ENCODE data around the gene OR2T11. TPM values are rescaled to one million over a fixed set of nuclear protein-coding genes. Genes with fewer than 3 reads are reported as not detected.

OR2T11 gene
- total RNA-seq, 1 donor from 2014 or later = 4.3 TPM

- H3K9me3 Mint-ChIP-seq = no peaks in the 10 kb centered on the region
- H3K36me3 Mint-ChIP-seq (ENCODE audit: low read depth) = no peaks in the 10 kb centered on the region
- peaks cover 2% of the 10 kb centered on the region for H3K4me1 Mint-ChIP-seq
- TF ChIP-seq, protein P1, sequence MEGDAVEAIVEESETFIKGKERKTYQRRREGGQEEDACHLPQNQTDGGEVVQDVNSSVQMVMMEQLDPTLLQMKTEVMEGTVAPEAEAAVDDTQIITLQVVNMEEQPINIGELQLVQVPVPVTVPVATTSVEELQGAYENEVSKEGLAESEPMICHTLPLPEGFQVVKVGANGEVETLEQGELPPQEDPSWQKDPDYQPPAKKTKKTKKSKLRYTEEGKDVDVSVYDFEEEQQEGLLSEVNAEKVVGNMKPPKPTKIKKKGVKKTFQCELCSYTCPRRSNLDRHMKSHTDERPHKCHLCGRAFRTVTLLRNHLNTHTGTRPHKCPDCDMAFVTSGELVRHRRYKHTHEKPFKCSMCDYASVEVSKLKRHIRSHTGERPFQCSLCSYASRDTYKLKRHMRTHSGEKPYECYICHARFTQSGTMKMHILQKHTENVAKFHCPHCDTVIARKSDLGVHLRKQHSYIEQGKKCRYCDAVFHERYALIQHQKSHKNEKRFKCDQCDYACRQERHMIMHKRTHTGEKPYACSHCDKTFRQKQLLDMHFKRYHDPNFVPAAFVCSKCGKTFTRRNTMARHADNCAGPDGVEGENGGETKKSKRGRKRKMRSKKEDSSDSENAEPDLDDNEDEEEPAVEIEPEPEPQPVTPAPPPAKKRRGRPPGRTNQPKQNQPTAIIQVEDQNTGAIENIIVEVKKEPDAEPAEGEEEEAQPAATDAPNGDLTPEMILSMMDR (IDR thresholded peaks at IDR 0.05) = no peak
- ChIA-PET POLR2A (no interaction called here), CTCF (no interaction called here)
- intact Hi-C loops (cut with micrococcal nuclease) = no loop called here
- DNase-seq (no peak), ATAC-seq (ENCODE audit: low read depth) (no peak)
- H3K4me3 Mint-ChIP-seq = no peak within 1 kb of the TSS
- H3K27ac Mint-ChIP-seq = no peak within 1 kb of the TSS
- H3K27me3 Mint-ChIP-seq = no peaks in the 10 kb centered on the region
Observed at GRCh38 chr1:248597589-248597988, 37.3 kb downstream of the OR2T11 start, which contains the start of gene OR2T10. OR2T10 (minus strand) TSS chr1:248597700; CDS start chr1:248593768, 3,932 bp downstream.

DNA sequence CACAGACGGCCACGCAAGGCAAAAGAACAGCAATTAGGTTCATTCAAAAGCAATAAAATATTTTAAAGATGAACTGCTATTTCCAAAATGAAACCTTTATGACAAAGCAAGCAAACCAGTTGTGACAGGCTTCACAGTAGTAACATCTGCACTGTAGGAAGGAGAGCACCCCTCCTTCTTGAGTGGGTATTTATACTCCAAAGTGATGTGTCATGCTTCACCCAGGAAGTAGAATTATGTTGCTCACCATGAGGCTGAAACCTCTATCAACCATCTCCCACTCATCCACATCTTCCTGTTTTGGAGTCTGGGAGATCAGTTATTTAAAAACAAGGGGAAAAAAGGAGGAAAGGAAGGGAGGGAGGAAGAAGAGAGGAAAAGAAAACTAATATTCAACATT, 38.3 kb downstream of the OR2T11 start:
- TF ChIP-seq, protein P1 (IDR thresholded peaks at IDR 0.05) = no peak
- no peak overlapping the region for H3K4me3 Mint-ChIP-seq
- CTCF ChIA-PET = no interaction called here
- DNase-seq (no peak), ATAC-seq (ENCODE audit: low read depth) (no peak)
- no peaks in the 10 kb centered on the region for H3K27me3 Mint-ChIP-seq
- H3K36me3 Mint-ChIP-seq (ENCODE audit: low read depth) = no peaks in the 10 kb centered on the region
- intact Hi-C loops (cut with micrococcal nuclease) = no loop called here
- POLR2A ChIA-PET = no interaction called here
- H3K9me3 Mint-ChIP-seq = no peaks in the 10 kb centered on the region
- H3K27ac Mint-ChIP-seq = no peak overlapping the region
- peaks cover 2% of the 10 kb centered on the region for H3K4me1 Mint-ChIP-seq

DNA sequence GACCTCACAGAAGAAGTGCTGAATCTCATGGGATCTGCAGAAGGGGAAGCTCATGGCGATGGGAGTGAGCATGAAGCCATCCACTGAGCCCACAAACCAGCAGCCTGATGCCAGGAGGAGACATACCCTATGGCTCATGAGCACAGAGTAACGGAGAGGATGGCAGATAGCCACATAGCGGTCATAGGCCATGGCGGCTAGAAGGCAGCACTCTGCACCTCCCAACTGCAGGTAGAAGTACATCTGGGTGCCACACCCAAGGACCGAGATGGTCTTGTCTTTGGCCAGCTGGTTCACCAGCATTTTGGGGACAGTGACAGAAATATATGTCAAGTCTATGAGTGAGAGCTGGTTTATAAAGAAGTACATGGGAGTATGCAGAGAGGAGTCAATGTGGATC, 41.7 kb downstream of the OR2T11 start:
- H3K4me1 Mint-ChIP-seq = peaks cover 5% of the 10 kb centered on the region
- DNase-seq (no peak), ATAC-seq (ENCODE audit: low read depth) (no peak)
- ChIA-PET POLR2A (no interaction called here), CTCF (no interaction called here)
- H3K4me3 Mint-ChIP-seq = no peak overlapping the region
- no peaks in the 10 kb centered on the region for H3K36me3 Mint-ChIP-seq (ENCODE audit: low read depth)
- intact Hi-C loops (cut with micrococcal nuclease) = no loop called here
- TF ChIP-seq, protein P1 (IDR thresholded peaks at IDR 0.05) = no peak
- no peak overlapping the region for H3K27ac Mint-ChIP-seq
- H3K27me3 Mint-ChIP-seq = no peaks in the 10 kb centered on the region
- H3K9me3 Mint-ChIP-seq = no peaks in the 10 kb centered on the region

DNA sequence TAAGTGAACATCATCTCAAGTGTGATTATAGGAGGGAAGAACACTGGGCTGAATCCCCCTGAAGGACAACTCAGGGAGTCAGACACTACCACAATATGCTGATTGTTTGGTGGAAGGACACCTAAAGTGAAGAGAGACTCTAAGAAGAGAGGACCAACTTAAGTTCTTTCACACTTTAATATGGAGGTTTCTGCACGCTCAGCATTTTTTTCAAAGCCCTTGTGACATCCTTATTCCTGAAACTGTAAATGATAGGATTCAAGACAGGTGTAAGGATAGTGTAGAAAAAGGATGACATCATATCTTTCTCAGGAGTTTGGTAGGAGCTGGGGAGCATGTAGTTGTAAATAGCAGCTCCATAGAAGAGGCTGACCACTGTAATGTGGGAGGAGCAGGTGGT, 42.2 kb downstream of the OR2T11 start:
- no peak overlapping the region for H3K4me3 Mint-ChIP-seq
- H3K27me3 Mint-ChIP-seq = no peaks in the 10 kb centered on the region
- ChIA-PET POLR2A (no interaction called here), CTCF (no interaction called here)
- H3K36me3 Mint-ChIP-seq (ENCODE audit: low read depth) = no peaks in the 10 kb centered on the region
- H3K9me3 Mint-ChIP-seq = no peaks in the 10 kb centered on the region
- ATAC-seq (ENCODE audit: low read depth) (no peak), DNase-seq (no peak)
- intact Hi-C loops (cut with micrococcal nuclease) = no loop called here
- no peak overlapping the region for H3K27ac Mint-ChIP-seq
- H3K4me1 Mint-ChIP-seq = peaks cover 5% of the 10 kb centered on the region
- TF ChIP-seq, protein P1 (IDR thresholded peaks at IDR 0.05) = no peak

DNA sequence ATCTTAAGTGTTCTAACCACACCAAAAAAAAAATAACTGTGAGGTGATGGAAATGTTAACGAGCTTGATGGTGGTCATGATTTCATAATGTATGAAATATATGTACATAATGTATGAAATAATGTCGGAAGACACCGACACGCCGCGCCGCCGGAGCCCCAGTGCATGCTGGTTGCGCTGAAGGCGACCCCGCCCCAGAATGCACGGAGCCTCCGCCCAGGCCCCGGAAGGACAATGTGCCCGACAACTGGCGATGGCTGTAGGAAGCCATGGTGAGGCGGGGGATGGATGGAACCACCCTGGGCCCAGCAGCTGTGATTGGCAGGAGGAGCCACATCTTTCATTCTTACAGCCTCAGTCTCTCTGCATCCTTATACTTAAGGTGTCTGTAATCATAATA, 44.8 kb downstream of the OR2T11 start:
- no peaks in the 10 kb centered on the region for H3K9me3 Mint-ChIP-seq
- TF ChIP-seq, protein P1 (IDR thresholded peaks at IDR 0.05) = no peak
- ATAC-seq (ENCODE audit: low read depth) = no peak
- H3K4me1 Mint-ChIP-seq = peaks cover 3% of the 10 kb centered on the region
- intact Hi-C loops (cut with micrococcal nuclease) = no loop called here
- ChIA-PET CTCF (no interaction called here), POLR2A (no interaction called here)
- H3K27ac Mint-ChIP-seq = no peak overlapping the region
- H3K27me3 Mint-ChIP-seq = no peaks in the 10 kb centered on the region
- H3K4me3 Mint-ChIP-seq = no peak overlapping the region
- DNase-seq = no peak
- H3K36me3 Mint-ChIP-seq (ENCODE audit: low read depth) = no peaks in the 10 kb centered on the region
